ENCODE data around the gene ATP13A1.

ATP13A1 gene

GRCh38 chr19:19662871-19663255, 613 bp downstream of the ATP13A1 start:
- no peak for DNase-seq (ENCODE audit: low read depth)

DNA sequence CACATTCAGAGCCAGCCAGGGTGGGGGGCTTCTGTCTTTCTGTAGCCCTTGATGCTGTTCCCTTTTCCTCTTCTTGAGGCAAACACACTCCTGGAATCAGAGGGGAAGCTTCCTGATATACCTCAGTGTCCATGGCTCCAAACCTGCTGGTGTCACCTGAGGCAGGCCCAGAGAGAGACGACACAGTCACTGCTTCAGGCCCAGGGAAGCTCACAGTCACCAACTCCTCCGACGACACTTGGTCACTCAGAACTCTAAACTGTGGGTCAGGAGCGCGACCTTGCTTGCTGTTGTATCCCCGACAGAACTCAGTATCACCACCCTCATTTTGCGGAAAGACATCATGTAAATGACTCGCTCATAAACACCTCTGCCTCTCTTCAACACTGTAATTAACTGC, 1.1 kb downstream of the ATP13A1 start:
- DNase-seq (ENCODE audit: low read depth): no peak

DNA sequence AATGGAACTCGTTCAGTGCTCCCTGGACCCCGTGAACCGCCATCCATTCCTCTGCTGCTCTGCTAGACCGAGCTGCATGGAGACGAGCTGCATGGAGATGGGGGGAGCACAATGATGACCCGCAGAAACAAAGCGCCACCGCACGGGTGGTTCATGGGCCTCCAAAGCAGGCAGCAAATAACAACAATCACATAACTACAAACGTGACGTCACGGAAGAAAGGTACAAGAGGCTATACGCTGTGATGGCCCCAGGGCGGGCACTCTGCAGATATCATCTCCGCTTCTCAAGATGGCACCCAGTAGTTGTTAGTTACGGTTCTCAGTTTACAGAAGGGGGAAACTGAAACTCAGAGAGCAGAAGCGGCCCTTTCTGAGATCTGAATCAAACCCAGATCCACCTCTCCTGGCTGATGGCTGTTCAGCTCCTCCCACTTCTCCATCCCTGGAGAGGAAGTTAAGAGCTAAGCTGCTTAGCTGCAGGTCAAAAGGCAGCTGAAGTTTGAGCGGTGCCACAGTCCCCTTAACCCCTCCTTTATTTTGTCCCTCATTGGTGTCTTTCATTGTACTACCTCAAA, 1.7 kb downstream of the ATP13A1 start:
- DNase-seq (ENCODE audit: low read depth): no peak

DNA sequence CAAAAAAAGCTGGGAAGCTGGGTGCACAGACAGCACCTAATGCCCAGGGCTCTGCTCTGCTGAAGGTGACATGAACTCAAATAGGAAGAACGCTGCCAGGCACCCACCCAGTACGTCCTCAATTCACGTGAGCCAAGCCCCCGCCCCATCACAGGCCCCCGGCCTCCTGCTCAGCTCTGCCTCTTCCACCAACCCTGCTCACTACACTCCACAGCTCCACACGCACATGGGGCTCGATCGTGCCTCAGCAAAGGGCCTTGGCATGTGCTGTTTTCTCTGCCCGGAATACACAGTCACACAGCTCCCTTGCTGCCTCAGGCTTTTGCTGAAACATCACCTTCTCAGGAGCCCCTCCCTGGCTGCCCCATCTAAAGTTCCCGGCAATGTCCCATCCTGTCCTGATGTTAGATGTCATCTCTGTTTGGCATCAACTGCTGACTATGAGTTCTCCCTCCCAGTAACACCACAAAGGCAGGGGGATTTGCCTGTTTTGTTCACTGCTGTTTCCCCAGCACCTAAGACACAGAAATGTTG, 2.3 kb downstream of the ATP13A1 start:
- DNase-seq (ENCODE audit: low read depth): no peak

- DNase-seq (ENCODE audit: low read depth): no peak
These were observed 3.7 kb downstream of the ATP13A1 start for GRCh38 chr19:19659646-19660245.

- no peak for DNase-seq (ENCODE audit: low read depth)
These were observed 6.1 kb downstream of the ATP13A1 start for GRCh38 chr19:19657397-19657783.

- no peak for DNase-seq (ENCODE audit: low read depth)
These were observed 6.8 kb downstream of the ATP13A1 start for GRCh38 chr19:19656451-19657396.

GRCh38 chr19:19655641-19656343, 7.7 kb downstream of the ATP13A1 start:
- DNase-seq (ENCODE audit: low read depth): no peak

DNA sequence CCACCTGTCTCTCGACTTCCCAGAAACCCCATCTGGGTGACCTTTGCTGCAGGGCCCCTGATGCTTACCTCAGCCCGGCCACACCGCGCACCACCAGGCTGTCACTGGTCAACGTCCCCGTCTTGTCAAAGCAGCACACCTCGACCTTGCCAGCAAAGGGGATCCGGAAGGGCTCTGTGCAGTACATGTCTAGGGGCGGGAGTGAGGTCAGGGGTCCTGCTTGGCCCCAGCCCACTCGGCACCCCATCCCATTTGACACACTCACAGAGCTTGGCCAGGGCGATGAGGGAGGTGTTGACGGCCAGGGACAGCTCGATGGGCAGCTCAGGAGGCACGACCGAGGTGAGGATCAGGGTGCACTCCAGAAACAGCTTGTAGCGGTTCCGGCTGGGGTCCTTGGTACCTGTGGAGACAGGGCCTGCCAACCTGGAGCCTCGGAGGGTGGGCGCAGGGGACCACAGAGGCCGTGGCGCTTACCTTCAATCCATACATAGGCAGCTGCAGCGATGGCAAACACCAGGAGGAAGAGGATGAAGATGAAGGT, 8.4 kb downstream of the ATP13A1 start:
- DNase-seq (ENCODE audit: low read depth): no peak

GRCh38 chr19:19654441-19654840, 9.0 kb downstream of the ATP13A1 start:
- DNase-seq (ENCODE audit: low read depth): no peak

DNA sequence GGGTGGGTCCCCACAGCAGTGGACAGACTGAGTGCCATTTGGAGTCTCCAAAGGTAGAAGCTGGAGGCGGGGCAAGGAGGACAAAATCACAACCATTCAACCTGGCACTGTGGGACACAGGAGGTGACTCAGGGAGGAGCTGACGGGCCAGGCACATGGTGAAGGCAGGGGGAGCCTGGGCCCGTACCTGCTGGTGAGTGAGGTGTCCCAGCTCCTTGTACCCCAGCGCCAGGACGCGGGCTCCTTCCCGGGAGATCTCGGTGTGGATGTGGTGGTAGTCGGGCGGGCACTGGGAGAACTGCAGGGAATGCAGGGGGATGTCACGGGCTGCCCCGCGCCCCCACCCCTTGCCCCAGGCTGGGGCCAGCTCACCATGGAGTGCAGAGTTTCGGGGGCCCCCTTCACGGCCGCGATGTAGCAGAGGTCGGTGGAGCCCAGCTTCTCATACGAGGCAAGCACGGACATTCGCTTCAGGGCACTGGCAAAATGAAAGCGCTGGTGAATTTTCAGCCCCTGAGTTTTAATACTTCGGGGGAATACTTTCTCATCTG, 9.8 kb downstream of the ATP13A1 start:
- no peak for DNase-seq (ENCODE audit: low read depth)

DNA sequence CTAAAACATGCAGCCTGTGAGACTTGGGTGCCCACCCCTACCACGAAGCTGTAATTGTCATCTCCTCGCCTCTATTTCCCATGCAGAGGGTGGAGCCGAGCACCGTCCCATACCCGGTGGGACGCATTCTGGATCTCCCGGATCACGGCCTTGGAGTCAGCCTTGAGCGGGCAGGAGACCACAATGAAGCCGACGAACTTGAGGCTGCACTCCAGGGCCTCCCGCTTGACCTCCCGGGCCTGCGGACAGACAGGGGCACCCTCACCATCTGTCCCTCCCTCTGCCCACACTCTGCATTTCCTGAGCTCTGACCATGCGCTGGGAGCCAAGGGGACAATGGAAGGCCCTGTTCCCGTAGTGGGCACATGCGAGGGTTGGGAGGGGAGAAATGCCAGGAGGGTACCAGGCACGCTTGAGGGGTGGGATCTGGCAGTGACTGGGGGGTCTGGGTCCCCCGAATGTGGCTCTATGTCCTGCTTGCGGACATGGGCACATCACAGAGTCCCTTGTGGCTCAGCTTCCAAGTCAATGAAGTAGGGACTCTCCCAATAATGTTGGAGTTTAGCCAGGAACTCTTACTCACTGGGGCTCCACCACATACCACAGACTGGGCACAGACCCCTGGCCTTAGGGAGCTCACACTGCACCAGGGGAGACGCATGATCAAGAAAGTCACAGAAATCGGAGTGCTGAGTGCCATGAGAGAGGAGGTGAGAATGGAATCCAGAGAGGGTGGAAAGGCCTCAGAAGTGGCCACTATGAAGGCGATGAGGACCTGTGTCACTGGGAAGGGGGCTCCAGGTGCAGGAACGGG, 10.8 kb downstream of the ATP13A1 start:
- DNase-seq (ENCODE audit: low read depth): no peak

GRCh38 chr19:19651076-19651475, 12.4 kb downstream of the ATP13A1 start:
- DNase-seq (ENCODE audit: low read depth): no peak

DNA sequence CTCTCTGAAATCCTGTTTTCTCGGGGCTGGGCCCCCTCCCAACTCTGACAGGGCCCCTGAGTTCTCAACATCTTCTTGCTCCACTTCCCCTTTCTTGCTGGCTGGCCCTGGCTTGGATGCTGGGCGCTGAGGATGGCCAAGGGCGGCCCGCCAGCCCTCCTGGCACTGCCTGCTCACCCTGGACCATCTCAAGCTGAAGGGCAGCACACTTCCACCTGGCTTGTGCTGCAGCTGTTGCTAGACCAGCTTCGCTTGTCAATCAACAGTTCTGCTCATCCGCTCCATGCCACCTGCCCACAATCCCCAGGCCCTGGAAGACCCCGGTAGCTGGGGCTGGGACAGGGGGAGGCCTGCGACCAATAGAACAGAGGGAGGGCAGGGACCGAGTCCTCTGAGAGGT, 13.1 kb downstream of the ATP13A1 start:
- DNase-seq (ENCODE audit: low read depth): no peak

DNA sequence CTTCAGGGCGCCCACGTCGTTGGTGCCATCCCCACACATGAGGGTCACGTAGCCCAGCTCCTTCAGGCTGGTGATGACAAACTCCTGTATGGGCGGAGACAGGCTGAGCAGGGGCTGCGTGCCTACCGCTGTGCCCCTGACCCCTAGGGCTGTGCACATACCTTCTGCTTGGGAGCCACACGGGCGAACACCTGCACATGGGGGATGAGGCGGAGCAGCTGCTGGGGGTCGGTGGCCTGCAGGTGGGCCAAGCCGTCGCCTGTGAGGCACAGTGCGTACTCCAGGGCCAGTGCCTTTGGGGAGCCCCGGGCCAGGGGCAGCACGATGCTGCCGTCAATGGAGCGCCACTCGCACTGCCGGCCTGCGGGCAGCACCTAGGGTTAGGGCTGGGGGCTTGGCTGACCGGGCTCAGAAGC, 13.9 kb downstream of the ATP13A1 start:
- DNase-seq (ENCODE audit: low read depth): no peak

DNA sequence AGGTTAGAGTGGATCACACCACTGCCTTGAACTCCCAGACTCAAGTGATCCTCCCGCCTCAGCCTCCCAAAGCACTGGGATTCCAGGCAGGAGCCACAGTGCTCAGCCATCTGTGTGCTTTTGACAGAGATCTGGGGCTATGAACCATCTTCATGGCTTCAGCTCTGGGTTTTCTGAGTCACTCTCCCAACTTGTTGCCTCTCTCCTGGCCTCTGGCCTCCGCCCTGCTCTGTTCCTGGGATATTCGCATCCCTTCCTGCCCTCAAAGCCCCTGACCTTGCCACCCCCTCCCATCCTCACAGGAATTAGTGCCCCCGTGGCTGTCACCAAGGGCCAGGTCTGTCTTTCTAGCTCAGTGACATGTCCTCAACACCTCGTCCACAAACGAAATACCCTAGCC, 14.3 kb downstream of the ATP13A1 start:
- DNase-seq (ENCODE audit: low read depth): no peak

DNA sequence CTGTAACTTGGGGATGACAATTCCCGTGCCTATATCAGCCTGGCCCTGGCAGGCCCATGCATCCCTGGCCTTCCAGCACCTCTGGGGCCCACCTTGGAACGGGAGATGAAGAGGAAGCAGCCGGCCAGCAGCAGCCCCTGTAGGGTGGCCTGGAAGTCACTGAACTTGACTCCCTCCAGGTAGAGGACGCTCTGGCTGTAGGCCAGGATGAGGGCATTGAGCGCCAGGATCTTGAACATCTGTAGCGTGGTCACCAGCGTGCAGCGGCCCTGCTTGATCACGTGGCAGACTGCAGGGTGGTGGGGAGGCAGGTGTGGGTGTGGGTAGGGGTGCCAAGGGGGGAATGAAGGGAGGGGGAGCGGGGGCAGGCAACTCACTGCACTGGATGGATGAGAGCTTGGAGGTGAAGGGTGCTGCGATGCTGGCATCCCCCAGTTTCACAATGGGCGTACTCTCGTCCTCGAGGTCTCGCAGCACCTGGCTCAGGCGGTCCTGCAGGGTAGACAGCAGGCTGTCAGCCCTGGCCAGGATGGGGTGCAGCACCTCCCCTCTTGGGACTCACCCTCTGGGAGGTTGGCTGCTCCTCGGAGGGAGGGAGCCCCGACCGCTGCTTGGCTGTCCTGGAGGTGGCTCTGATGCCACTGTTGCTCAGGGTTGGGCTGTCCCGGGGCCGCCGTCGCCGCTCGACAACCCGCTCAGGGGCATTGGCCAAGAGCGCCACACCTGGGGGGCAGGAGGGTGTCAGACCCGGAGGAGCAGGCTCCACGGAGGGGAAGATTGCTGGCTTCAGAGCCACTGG, 16.2 kb downstream of the ATP13A1 start:
- no peak for DNase-seq (ENCODE audit: low read depth)

DNA sequence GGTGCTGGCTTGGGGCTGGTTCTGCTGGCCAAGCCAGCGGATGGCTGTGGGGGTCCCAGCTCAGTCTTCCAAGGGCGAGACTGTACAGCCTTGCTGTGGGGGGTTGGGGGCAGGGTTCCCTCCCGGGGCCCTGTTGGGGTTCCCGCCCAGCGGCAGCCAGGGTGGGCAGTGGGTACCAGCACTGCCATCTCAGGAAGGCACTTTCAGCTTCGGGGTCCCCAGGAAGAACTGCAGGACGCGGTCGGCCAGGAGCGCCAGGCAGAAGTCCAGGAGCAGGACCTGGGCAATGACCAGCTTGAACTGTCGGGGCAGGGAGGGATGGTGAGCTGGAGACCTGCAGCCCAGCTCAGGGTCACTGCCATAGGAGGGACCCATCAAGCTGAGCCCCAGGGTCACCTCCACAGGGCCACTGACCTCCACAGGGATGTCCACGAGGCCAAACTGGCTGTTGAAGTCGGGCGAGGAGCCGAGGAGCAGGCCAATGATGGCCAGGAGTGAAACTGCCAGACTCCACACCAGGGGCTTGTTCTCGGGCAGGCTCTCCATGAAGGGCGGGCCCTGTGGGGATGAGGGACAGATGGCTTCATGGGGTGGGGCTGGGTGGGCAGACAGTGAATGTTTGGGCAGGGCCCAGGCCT, 18.1 kb downstream of the ATP13A1 start:
- no peak for DNase-seq (ENCODE audit: low read depth)

DNA sequence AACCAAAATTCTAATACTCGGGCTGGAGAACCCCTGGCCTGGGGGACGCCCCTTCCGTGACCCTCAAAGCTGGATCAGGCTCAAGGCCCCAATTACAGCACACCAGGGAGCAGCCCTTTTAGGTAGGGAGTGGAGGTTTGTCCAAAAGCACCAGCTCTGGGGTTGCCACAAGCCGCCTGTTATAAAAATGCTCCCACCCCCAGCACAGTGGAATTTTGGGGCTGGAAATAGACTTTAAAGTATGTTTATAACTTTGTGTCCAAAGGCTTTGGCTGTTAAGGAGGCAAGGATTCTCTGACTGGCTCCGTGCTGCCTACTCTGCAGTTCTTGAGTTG, 19.5 kb downstream of the ATP13A1 start:
- DNase-seq (ENCODE audit: low read depth): no peak
